Measurements from ENCODE around the gene ASCC3.
A peak's percentile ranks its signal among the peaks of the same experiment; 100 is the strongest.
"Not testable (repeated sequence)": the region's sequence is repeated elsewhere in the genome, so short reads cannot be mapped to it uniquely, and the experiment has no call there.

ASCC3 gene

DNA sequence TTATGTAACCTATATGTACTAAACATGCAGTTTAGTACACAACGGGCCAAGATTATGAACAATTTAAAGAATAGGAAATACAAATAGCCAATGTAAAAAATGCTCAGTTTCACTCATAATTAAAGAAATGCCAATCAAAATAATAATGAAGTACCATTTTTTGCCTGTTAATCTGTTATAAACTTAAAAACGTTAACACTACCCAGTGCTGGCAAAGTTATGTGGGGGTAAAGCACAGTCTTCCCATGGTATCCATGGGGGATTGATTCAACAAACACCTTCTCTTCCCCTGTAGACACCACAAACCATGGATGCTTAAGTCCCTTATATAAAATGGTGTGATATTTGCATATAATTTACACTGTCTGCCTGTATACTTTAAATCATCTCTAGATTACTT is 211.1 kb downstream of the ASCC3 start:
- no peak overlapping the region for H3K27ac ChIP-seq (ENCODE audit: low read depth, low read length, severe bottlenecking)
- no peaks in the 10 kb centered on the region for H3K4me1 ChIP-seq (ENCODE audit: control insufficient read depth, insufficient read depth, low read length, poor library complexity, severe bottlenecking)
- WGBS, 2 experiments (ENCODE audit: insufficient coverage in 2 of 2) = no CpG with 5 or more reads among the region's 2 CpGs
- no peak overlapping the region for H3K4me3 ChIP-seq (ENCODE audit: extremely low read depth, insufficient read depth, low read length, poor library complexity, severe bottlenecking)
- H3K9me3 ChIP-seq (ENCODE audit: control insufficient read depth, low read length) = no peaks in the 10 kb centered on the region
- peaks cover 16% of the 10 kb centered on the region for H3K36me3 ChIP-seq (ENCODE audit: control insufficient read depth, insufficient read depth, low read length)

DNA sequence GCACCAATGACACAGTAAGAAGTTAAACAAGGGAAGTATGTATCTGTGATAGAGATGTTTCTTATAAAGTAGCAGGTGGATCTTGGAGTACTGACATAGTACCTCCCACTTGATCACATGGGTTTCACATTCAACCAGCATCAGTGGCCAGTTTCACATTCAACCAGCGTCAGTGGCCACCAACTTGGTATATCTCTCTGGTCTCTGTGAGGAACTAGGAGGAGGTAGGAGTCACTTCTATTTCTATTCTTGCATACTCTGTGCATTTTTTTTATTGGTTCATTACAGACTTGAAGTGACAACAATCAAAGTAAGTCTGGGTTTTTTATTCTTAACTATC is 216.1 kb downstream of the ASCC3 start:
- no CpG with 5 or more reads among the region's 1 CpG for WGBS, 2 experiments (ENCODE audit: insufficient coverage in 2 of 2)
- Histone ChIP-seq H3K27ac (ENCODE audit: low read depth, low read length, severe bottlenecking) (no peak overlapping the region), H3K9me3 (ENCODE audit: control insufficient read depth, low read length) (no peaks in the 10 kb centered on the region), H3K4me1 (ENCODE audit: control insufficient read depth, insufficient read depth, low read length, poor library complexity, severe bottlenecking) (peaks cover 13% of the 10 kb centered on the region), H3K4me3 (ENCODE audit: extremely low read depth, insufficient read depth, low read length, poor library complexity, severe bottlenecking) (no peak overlapping the region), H3K36me3 (ENCODE audit: control insufficient read depth, insufficient read depth, low read length) (peaks cover 5% of the 10 kb centered on the region)

GRCh38 chr6:100664274-100665040 is 216.7 kb downstream of the ASCC3 start:
- H3K9me3 ChIP-seq (ENCODE audit: control insufficient read depth, low read length) = no peaks in the 10 kb centered on the region
- no peak overlapping the region for H3K27ac ChIP-seq (ENCODE audit: low read depth, low read length, severe bottlenecking)
- no peak overlapping the region for H3K4me3 ChIP-seq (ENCODE audit: extremely low read depth, insufficient read depth, low read length, poor library complexity, severe bottlenecking)
- H3K4me1 ChIP-seq (ENCODE audit: control insufficient read depth, insufficient read depth, low read length, poor library complexity, severe bottlenecking) = peaks cover 13% of the 10 kb centered on the region
- peaks cover 5% of the 10 kb centered on the region for H3K36me3 ChIP-seq (ENCODE audit: control insufficient read depth, insufficient read depth, low read length)

- peak overlapping the region; percentile 93 for H3K27ac ChIP-seq (ENCODE audit: low read depth, low read length, severe bottlenecking)
- 84 to 90% methylated on average over 3 to 4 of the region's 5 CpGs for WGBS, 2 experiments (ENCODE audit: insufficient coverage in 2 of 2)
- H3K9me3 ChIP-seq (ENCODE audit: control insufficient read depth, low read length) = no peaks in the 10 kb centered on the region
- peaks cover 13% of the 10 kb centered on the region for H3K4me1 ChIP-seq (ENCODE audit: control insufficient read depth, insufficient read depth, low read length, poor library complexity, severe bottlenecking)
- no peak overlapping the region for H3K4me3 ChIP-seq (ENCODE audit: extremely low read depth, insufficient read depth, low read length, poor library complexity, severe bottlenecking)
- peaks cover 5% of the 10 kb centered on the region for H3K36me3 ChIP-seq (ENCODE audit: control insufficient read depth, insufficient read depth, low read length)
These were observed 217.8 kb downstream of the ASCC3 start for GRCh38 chr6:100663219-100663863.

DNA sequence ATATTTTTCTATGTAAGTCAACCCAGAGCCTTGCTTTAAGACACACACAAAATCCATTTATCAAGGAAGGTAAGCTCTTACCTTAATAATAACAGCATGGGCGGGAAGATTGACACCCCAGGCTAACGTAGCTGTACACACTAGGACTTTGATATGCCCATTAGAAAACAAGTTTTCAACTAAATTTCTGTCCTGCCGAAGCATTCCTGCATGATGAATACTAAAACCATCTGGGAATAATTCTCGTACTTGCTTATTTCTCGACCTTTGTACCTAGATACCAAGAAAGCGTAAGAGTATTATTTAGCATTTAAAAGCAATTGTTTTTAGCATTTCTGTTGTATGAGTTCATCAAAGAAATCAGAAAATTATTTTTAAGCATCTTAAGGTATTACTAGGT is 218.9 kb downstream of the ASCC3 start:
- Histone ChIP-seq H3K27ac (ENCODE audit: low read depth, low read length, severe bottlenecking) (no peak overlapping the region), H3K9me3 (ENCODE audit: control insufficient read depth, low read length) (no peaks in the 10 kb centered on the region), H3K4me1 (ENCODE audit: control insufficient read depth, insufficient read depth, low read length, poor library complexity, severe bottlenecking) (peaks cover 13% of the 10 kb centered on the region), H3K36me3 (ENCODE audit: control insufficient read depth, insufficient read depth, low read length) (peaks cover 5% of the 10 kb centered on the region), H3K4me3 (ENCODE audit: extremely low read depth, insufficient read depth, low read length, poor library complexity, severe bottlenecking) (no peak overlapping the region)
- 90 to 100% methylated on average over 3 to 4 of the region's 6 CpGs for WGBS, 2 experiments (ENCODE audit: insufficient coverage in 2 of 2)

- Histone ChIP-seq H3K9me3 (ENCODE audit: control insufficient read depth, low read length) (no peaks in the 10 kb centered on the region), H3K4me3 (ENCODE audit: extremely low read depth, insufficient read depth, low read length, poor library complexity, severe bottlenecking) (no peak overlapping the region), H3K36me3 (ENCODE audit: control insufficient read depth, insufficient read depth, low read length) (peaks cover 8% of the 10 kb centered on the region), H3K27ac (ENCODE audit: low read depth, low read length, severe bottlenecking) (no peak overlapping the region), H3K4me1 (ENCODE audit: control insufficient read depth, insufficient read depth, low read length, poor library complexity, severe bottlenecking) (peaks cover 9% of the 10 kb centered on the region)
- 24 to 50% methylated on average over 2 of the region's 2 CpGs for WGBS, 2 experiments (ENCODE audit: insufficient coverage in 2 of 2)
These were observed 222.6 kb downstream of the ASCC3 start for GRCh38 chr6:100658486-100658885.

DNA sequence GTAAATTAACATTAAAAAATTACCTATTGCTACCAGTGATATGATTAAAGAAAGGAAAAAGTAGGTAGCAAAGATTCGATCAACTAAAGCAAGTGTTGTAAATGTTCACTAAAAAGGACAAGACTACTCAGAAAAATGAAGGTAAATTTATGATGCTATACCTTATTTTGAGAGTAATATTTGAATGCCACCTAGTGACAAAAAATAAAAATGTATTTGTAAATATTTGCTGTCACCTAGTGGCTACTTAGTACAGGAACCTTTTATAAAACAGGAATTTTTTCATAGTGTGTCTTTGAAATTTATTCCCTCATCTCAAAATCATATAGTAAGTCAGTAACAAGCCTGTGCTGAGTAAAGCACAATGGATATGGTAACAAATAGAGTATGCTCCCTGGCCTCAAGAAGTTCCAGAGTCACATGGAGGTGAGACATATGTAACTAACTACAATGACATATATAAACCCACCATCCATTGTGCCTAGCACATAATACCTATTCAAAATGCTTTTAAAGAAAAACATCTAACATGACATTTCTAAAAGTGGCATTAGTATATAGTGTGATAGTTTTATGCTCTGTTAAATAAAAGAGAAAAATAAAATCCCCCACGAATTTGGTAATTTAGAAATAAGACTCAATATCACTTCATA is 223.3 kb downstream of the ASCC3 start:
- Histone ChIP-seq H3K4me1 (ENCODE audit: control insufficient read depth, insufficient read depth, low read length, poor library complexity, severe bottlenecking) (peaks cover 2% of the 10 kb centered on the region), H3K27ac (ENCODE audit: low read depth, low read length, severe bottlenecking) (no peak overlapping the region), H3K9me3 (ENCODE audit: control insufficient read depth, low read length) (no peaks in the 10 kb centered on the region), H3K36me3 (ENCODE audit: control insufficient read depth, insufficient read depth, low read length) (peaks cover 8% of the 10 kb centered on the region), H3K4me3 (ENCODE audit: extremely low read depth, insufficient read depth, low read length, poor library complexity, severe bottlenecking) (no peak overlapping the region)
- no CpG with 5 or more reads among the region's 2 CpGs for WGBS, 2 experiments (ENCODE audit: insufficient coverage in 2 of 2)

DNA sequence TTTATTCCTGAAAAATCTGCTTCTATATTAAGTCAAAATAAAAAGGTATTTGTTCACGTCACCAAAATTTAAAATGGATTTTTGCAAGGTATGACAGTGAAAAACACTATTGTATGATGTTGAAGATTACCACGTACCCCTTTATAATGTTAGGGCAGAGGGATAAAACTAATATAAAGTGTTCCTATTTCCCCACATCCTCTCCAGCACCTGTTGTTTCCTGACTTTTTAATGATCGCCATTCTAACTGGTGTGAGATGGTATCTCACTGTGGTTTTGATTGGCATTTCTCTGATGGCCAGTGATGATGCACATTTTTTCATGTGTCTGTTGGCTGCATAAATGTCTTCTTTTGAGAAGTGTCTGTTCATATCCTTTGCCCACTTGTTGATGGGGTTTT is 240.0 kb downstream of the ASCC3 start:
- whole genome bisulfite sequencing, 2 experiments (ENCODE audit: insufficient coverage in 2 of 2) = no CpG with 5 or more reads among the region's 3 CpGs
- H3K27ac ChIP-seq (ENCODE audit: low read depth, low read length, severe bottlenecking); H3K9me3 ChIP-seq (ENCODE audit: control insufficient read depth, low read length); H3K4me3 ChIP-seq (ENCODE audit: extremely low read depth, insufficient read depth, low read length, poor library complexity, severe bottlenecking); H3K4me1 ChIP-seq (ENCODE audit: control insufficient read depth, insufficient read depth, low read length, poor library complexity, severe bottlenecking): not testable (repeated sequence)
- H3K36me3 ChIP-seq (ENCODE audit: control insufficient read depth, insufficient read depth, low read length) = peaks cover 47% of the 10 kb centered on the region

DNA sequence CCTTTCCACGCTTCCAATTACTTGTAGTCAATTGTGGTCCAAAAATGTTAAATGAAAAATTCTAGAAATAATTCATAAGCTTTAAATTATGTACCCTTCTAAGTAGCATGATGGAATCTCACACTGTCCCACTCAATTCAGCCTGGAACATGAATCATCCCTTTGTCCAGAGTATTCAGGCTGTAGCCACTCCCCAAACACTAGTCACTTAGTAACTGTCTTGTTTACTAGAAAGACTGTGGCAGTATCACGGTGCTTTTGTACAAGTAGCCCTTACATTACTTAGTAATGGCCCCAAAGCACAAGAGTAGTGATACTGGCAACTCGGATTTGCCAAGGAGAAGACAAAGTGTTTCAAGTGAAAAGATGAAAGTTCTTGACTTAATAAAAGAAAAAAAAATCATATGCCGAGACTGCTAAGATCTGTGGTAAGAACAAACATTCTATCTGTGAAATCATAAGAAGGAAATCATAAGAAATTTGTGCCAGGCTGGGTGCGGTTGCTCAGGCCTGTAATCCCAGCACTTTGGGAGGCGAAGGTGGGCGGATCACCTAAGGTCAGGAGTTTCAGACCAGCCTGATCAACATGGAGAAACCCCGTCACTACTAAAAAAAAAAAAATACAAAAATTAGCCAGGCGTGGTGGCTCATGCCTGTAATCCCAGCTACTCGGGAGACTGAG is 247.9 kb downstream of the ASCC3 start:
- H3K4me1 ChIP-seq (ENCODE audit: control insufficient read depth, insufficient read depth, low read length, poor library complexity, severe bottlenecking) = no peaks in the 10 kb centered on the region
- H3K9me3 ChIP-seq (ENCODE audit: control insufficient read depth, low read length) = no peaks in the 10 kb centered on the region
- H3K36me3 ChIP-seq (ENCODE audit: control insufficient read depth, insufficient read depth, low read length) = peaks cover 25% of the 10 kb centered on the region
- H3K27ac ChIP-seq (ENCODE audit: low read depth, low read length, severe bottlenecking) = peak overlapping the region; percentile 92
- 86 to 89% methylated on average over 6 to 8 of the region's 10 CpGs for WGBS, 2 experiments (ENCODE audit: insufficient coverage in 2 of 2)
- no peak overlapping the region for H3K4me3 ChIP-seq (ENCODE audit: extremely low read depth, insufficient read depth, low read length, poor library complexity, severe bottlenecking)

- H3K27ac ChIP-seq (ENCODE audit: low read depth, low read length, severe bottlenecking) = no peak overlapping the region
- H3K4me1 ChIP-seq (ENCODE audit: control insufficient read depth, insufficient read depth, low read length, poor library complexity, severe bottlenecking) = no peaks in the 10 kb centered on the region
- H3K36me3 ChIP-seq (ENCODE audit: control insufficient read depth, insufficient read depth, low read length) = peaks cover 17% of the 10 kb centered on the region
- H3K9me3 ChIP-seq (ENCODE audit: control insufficient read depth, low read length) = no peaks in the 10 kb centered on the region
- no CpG with 5 or more reads among the region's 2 CpGs for WGBS, 2 experiments (ENCODE audit: insufficient coverage in 2 of 2)
- no peak overlapping the region for H3K4me3 ChIP-seq (ENCODE audit: extremely low read depth, insufficient read depth, low read length, poor library complexity, severe bottlenecking)
These were observed 250.6 kb downstream of the ASCC3 start for GRCh38 chr6:100630536-100630935.

Data from mesodermal cell (in vitro differentiated cells).